BE2C (cell line): ENCODE results near the gene EML4.

ENCODE experiments used
- DNase-seq: peaks from one replicate; pipeline ENCODE4 v3.0.0-alpha.2; 2020
- H3K27me3 ChIP-seq: fragments of 250-450 bp; sonication (Bioruptor Pico); 2 replicates; pipeline ENCODE4 v1.5.1; 2020; ENCODE audit warnings: mild to moderate bottlenecking
- H3K36me3 ChIP-seq: fragments of 250-450 bp; sonication (Bioruptor Pico); 2 replicates; pipeline ENCODE4 v1.5.1; 2020; ENCODE audit warnings: mild to moderate bottlenecking
- H3K4me1 ChIP-seq: fragments of 250-450 bp; sonication (Bioruptor Pico); 2 replicates; pipeline ENCODE4 v1.5.1; 2020
- H3K4me3 ChIP-seq: 2 replicates; pipeline ENCODE4 v1.5.1; 2011; ENCODE audit warnings: low read depth, low read length
- H3K9me3 ChIP-seq: fragments of 250-450 bp; sonication (Bioruptor Pico); 2 replicates; pipeline ENCODE4 v1.5.1; 2020
- TF ChIP-seq, protein P1 (sequence below): IDR thresholded peaks from 2 replicates; pipeline ENCODE4 v1.5.1; 2012; ENCODE audit warnings: mild to moderate bottlenecking, low read depth, low read length

Gene EML4

GRCh38 chr2:42227491-42227890, 58.3 kb downstream of the EML4 start:
- no peak for DNase-seq
- peaks cover 2% of the 10 kb centered on the region; the same call in 1 of the 2 replicates for H3K4me1 ChIP-seq
- peaks cover 3% of the 10 kb centered on the region; the same call in 1 of the 2 replicates for H3K36me3 ChIP-seq
- no peak overlapping the region for H3K4me3 ChIP-seq
- TF ChIP-seq, protein P1, sequence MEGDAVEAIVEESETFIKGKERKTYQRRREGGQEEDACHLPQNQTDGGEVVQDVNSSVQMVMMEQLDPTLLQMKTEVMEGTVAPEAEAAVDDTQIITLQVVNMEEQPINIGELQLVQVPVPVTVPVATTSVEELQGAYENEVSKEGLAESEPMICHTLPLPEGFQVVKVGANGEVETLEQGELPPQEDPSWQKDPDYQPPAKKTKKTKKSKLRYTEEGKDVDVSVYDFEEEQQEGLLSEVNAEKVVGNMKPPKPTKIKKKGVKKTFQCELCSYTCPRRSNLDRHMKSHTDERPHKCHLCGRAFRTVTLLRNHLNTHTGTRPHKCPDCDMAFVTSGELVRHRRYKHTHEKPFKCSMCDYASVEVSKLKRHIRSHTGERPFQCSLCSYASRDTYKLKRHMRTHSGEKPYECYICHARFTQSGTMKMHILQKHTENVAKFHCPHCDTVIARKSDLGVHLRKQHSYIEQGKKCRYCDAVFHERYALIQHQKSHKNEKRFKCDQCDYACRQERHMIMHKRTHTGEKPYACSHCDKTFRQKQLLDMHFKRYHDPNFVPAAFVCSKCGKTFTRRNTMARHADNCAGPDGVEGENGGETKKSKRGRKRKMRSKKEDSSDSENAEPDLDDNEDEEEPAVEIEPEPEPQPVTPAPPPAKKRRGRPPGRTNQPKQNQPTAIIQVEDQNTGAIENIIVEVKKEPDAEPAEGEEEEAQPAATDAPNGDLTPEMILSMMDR: no peak
- H3K9me3 ChIP-seq: no peaks in the 10 kb centered on the region
- no peaks in the 10 kb centered on the region for H3K27me3 ChIP-seq

GRCh38 chr2:42228101-42228500, 58.9 kb downstream of the EML4 start:
- no peaks in the 10 kb centered on the region for H3K9me3 ChIP-seq
- H3K4me3 ChIP-seq: no peak overlapping the region
- no peaks in the 10 kb centered on the region for H3K27me3 ChIP-seq
- 0 out of 2 replicates have a peak, but pooled peaks cover 2% of the 10 kb centered on the region for H3K4me1 ChIP-seq
- no peak for DNase-seq
- TF ChIP-seq, protein P1: no peak
- peaks cover 3% of the 10 kb centered on the region; the same call in 1 of the 2 replicates for H3K36me3 ChIP-seq

GRCh38 chr2:42229949-42230348, 60.8 kb downstream of the EML4 start:
- Histone ChIP-seq H3K9me3 (no peaks in the 10 kb centered on the region), H3K36me3 (no peaks in the 10 kb centered on the region; the same call in 1 of the 2 replicates), H3K27me3 (no peaks in the 10 kb centered on the region), H3K4me1 (no peaks in the 10 kb centered on the region; the same call in 1 of the 2 replicates), H3K4me3 (no peak overlapping the region)
- DNase-seq: no peak
- TF ChIP-seq, protein P1: no peak

DNA sequence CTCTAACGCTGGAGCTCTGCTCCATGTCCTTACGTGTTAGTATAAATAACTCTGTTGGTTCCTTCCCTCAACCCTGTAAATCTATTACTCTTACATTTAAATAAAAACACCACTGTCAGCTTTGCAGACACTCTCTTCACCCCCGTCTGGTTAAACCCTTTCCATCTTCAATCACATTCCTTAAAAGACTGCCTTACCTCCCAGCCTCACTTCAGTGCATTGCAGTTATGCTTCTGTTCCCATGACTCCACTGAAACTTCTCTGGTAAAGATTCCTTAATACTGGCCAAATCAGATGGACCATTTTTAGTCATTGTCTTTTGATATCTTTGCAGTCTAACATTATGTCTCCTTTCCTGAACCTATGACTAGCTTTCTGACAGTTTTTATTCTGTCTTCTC, 61.7 kb downstream of the EML4 start:
- DNase-seq: no peak
- TF ChIP-seq, protein P1: no peak
- no peaks in the 10 kb centered on the region for H3K9me3 ChIP-seq
- H3K4me1 ChIP-seq: no peaks in the 10 kb centered on the region; the same call in 1 of the 2 replicates
- no peaks in the 10 kb centered on the region for H3K27me3 ChIP-seq
- H3K36me3 ChIP-seq: no peaks in the 10 kb centered on the region; the same call in 1 of the 2 replicates
- no peak overlapping the region for H3K4me3 ChIP-seq

DNA sequence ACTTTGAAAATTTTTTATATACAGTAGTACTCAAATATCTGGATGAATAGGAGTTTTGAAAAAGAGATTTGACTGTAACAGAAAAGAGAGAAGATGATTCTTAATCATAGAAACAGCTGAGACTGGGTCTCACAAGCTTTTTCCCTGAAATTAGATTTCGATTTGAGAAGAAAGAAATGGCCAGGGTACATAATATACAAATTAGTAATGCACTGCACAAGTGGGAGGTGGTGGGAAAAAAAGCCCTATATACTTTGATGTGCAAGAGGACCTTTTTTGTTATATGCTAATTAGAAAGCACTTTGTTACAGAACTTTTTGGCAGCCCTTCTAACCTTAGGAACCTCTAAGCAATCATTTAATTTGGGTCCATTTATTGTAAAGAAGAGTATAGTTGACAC, 62.9 kb downstream of the EML4 start:
- no peaks in the 10 kb centered on the region for H3K9me3 ChIP-seq
- no peak overlapping the region for H3K4me3 ChIP-seq
- TF ChIP-seq, protein P1: no peak
- H3K27me3 ChIP-seq: no peaks in the 10 kb centered on the region
- no peak for DNase-seq
- no peaks in the 10 kb centered on the region; the same call in 1 of the 2 replicates for H3K4me1 ChIP-seq
- H3K36me3 ChIP-seq: no peaks in the 10 kb centered on the region; the same call in 1 of the 2 replicates

DNA sequence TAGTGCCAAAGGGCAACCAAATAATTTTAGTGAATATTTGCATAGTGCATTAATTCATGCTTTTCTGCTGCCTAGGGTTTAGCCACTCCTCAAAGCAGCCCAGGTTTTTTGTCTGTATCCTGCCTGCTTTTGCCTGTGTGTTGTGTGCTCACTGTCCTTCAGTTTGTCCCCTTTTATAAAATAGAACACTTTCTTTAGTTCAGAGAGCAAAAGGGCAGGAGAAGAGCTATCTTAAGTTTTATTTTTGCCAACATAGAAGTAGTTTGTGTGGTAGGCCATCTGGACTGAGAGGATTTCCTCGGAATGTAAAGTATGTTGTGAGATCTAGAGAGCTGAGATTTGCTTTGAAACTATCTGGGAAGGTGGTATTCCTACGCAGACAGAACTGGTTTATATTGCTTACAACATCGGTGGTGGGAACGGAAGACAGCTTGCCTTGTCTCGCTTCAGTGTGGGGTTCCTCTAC, 64.9 kb downstream of the EML4 start:
- DNase-seq: no peak
- TF ChIP-seq, protein P1: no peak
- Histone ChIP-seq H3K36me3 (no peaks in the 10 kb centered on the region; the same call in 1 of the 2 replicates), H3K4me1 (no peaks in the 10 kb centered on the region; the same call in 1 of the 2 replicates), H3K9me3 (no peaks in the 10 kb centered on the region), H3K27me3 (no peaks in the 10 kb centered on the region), H3K4me3 (no peak overlapping the region)
